ENCODE measurements around the gene HEXIM1.

- TF ChIP-seq CTCF (IDR thresholded peaks at IDR 0.05), result no peak
- no peak for TF ChIP-seq POLR2A (IDR thresholded peaks at IDR 0.05)
- TF ChIP-seq EP300 (IDR thresholded peaks at IDR 0.05), result no peak
- no peak for TF ChIP-seq POLR2AphosphoS5 (IDR thresholded peaks at IDR 0.05)
Measured at GRCh38 chr17:45200701-45201100, 52.4 kb downstream of the HEXIM1 start.

Data from gastroesophageal sphincter (tissue), 3 donors.